Tibial artery (tissue), 4 donors: Measurements from ENCODE around the gene CIP2A.

ENCODE experiments used
- DNase-seq, 2 donors: peaks; one replicate each; pipeline ENCODE4 v3.0.0-alpha.2; 2019
- H3K27ac ChIP-seq, 2 donors: fragments of 200-600 bp; sonication (generic) in 1 of 2; 1 replicate in 1 of 2; 2 replicates in 1 of 2; pipeline ENCODE4 v1.5.1; 2018 to 2019; ENCODE audit warnings: mild to moderate bottlenecking in 1 of 2
- H3K27me3 ChIP-seq, 2 donors: fragments of 200-600 bp; sonication (generic) in 1 of 2; one replicate each; pipeline versions ENCODE4 v1.5.1 to v1.6.0; 2016 to 2019
- H3K36me3 ChIP-seq, 3 donors: fragments of 200-600 bp; sonication (generic) in 2 of 3; one replicate each; pipeline ENCODE4 v1.5.1; 2016 to 2019; ENCODE audit warnings: mild to moderate bottlenecking in 2 of 3
- H3K4me1 ChIP-seq, 4 donors: fragments of 200-600 bp; sonication (generic) in 2 of 4; 1 replicate in 3 of 4; 2 replicates in 1 of 4; pipeline ENCODE4 v1.5.1; 2016 to 2019
- H3K4me3 ChIP-seq, 2 donors: fragments of 200-600 bp; sonication (generic) in 1 of 2; 1 replicate in 1 of 2; 2 replicates in 1 of 2; pipeline ENCODE4 v1.5.1; 2018 to 2019; ENCODE audit warnings: mild to moderate bottlenecking in 2 of 2
- H3K9me3 ChIP-seq, 3 donors: fragments of 200-600 bp; sonication (generic) in 1 of 3; one replicate each; pipeline ENCODE4 v1.5.1; 2016 to 2019
- CTCF ChIP-seq, 2 experiments: fragments of 200-600 bp in 1 of 2; fragments of 450-650 bp in 1 of 2; IDR thresholded peaks; one replicate each; pipeline ENCODE4 v1.5.1; 2017 to 2019; ENCODE audit warnings: antibody characterized with exemption in 2 of 2, mild to moderate bottlenecking in 1 of 2, moderate library complexity in 1 of 2
- intact Hi-C: fragments of 100-400 bp; cut with DNase I; formaldehyde crosslinking; loops from one replicate; pipeline ENCODE4 v1.15.0; 2023; ENCODE audit warnings: low total_unique reads

The CIP2A gene

GRCh38 chr3:108503722-108504121 is 85.5 kb downstream of the CIP2A start:
- Histone ChIP-seq H3K36me3 (no peaks in the 10 kb centered on the region), H3K9me3 (no peaks in the 10 kb centered on the region), H3K27ac (no peak overlapping the region), H3K4me1 (no peaks in the 10 kb centered on the region), H3K4me3 (no peak overlapping the region), H3K27me3 (no peaks in the 10 kb centered on the region)
- intact Hi-C loops: no loop called here
- TF ChIP-seq CTCF (IDR thresholded peaks at IDR 0.05): no peak
- no peak for DNase-seq

- intact Hi-C loops: no loop called here
- no peaks in the 10 kb centered on the region for H3K4me1 ChIP-seq
These were observed 87.7 kb downstream of the CIP2A start for GRCh38 chr3:108501535-108501934.

GRCh38 chr3:108500728-108501127 is 88.5 kb downstream of the CIP2A start:
- no peak overlapping the region for H3K27ac ChIP-seq
- DNase-seq: no peak
- H3K27me3 ChIP-seq: no peaks in the 10 kb centered on the region
- H3K9me3 ChIP-seq: no peaks in the 10 kb centered on the region
- no peaks in the 10 kb centered on the region for H3K4me1 ChIP-seq
- intact Hi-C loops: no loop called here
- H3K36me3 ChIP-seq: no peaks in the 10 kb centered on the region
- no peak for TF ChIP-seq CTCF (IDR thresholded peaks at IDR 0.05)
- no peak overlapping the region for H3K4me3 ChIP-seq

More at GRCh38 chr3:108501535-108501934, 87.7 kb downstream of the CIP2A start:
- H3K9me3 ChIP-seq: no peaks in the 10 kb centered on the region
- H3K27ac ChIP-seq: no peak overlapping the region
- TF ChIP-seq CTCF (IDR thresholded peaks at IDR 0.05): no peak
- H3K36me3 ChIP-seq: no peaks in the 10 kb centered on the region
- DNase-seq: no peak
- no peaks in the 10 kb centered on the region for H3K27me3 ChIP-seq
- H3K4me3 ChIP-seq: no peak overlapping the region
